Esophagus mucosa (tissue), 1 donor: ENCODE data around the gene TDRD1. TPM values are rescaled to one million over a fixed set of nuclear protein-coding genes. Genes with fewer than 3 reads are reported as not detected.
"Not testable (repeated sequence)": the region's sequence is repeated elsewhere in the genome, so short reads cannot be mapped to it uniquely, and the experiment has no call there.

Source experiments
- ATAC-seq: fragments of 200-7000 bp; cut with Tn5 transposase; one replicate; pipeline ENCODE4 v1.9.1; 2020
- total RNA-seq: library from RNA; stranded (reverse); gene quantifications from one replicate; pipeline ENCODE4 v1.2.4, GENCODE V29; 2023
- donor health status: DM: yes; HTN: yes; CAD: no.

The TDRD1 gene, protein sequence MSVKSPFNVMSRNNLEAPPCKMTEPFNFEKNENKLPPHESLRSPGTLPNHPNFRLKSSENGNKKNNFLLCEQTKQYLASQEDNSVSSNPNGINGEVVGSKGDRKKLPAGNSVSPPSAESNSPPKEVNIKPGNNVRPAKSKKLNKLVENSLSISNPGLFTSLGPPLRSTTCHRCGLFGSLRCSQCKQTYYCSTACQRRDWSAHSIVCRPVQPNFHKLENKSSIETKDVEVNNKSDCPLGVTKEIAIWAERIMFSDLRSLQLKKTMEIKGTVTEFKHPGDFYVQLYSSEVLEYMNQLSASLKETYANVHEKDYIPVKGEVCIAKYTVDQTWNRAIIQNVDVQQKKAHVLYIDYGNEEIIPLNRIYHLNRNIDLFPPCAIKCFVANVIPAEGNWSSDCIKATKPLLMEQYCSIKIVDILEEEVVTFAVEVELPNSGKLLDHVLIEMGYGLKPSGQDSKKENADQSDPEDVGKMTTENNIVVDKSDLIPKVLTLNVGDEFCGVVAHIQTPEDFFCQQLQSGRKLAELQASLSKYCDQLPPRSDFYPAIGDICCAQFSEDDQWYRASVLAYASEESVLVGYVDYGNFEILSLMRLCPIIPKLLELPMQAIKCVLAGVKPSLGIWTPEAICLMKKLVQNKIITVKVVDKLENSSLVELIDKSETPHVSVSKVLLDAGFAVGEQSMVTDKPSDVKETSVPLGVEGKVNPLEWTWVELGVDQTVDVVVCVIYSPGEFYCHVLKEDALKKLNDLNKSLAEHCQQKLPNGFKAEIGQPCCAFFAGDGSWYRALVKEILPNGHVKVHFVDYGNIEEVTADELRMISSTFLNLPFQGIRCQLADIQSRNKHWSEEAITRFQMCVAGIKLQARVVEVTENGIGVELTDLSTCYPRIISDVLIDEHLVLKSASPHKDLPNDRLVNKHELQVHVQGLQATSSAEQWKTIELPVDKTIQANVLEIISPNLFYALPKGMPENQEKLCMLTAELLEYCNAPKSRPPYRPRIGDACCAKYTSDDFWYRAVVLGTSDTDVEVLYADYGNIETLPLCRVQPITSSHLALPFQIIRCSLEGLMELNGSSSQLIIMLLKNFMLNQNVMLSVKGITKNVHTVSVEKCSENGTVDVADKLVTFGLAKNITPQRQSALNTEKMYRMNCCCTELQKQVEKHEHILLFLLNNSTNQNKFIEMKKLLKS
- total RNA-seq = not detected

DNA sequence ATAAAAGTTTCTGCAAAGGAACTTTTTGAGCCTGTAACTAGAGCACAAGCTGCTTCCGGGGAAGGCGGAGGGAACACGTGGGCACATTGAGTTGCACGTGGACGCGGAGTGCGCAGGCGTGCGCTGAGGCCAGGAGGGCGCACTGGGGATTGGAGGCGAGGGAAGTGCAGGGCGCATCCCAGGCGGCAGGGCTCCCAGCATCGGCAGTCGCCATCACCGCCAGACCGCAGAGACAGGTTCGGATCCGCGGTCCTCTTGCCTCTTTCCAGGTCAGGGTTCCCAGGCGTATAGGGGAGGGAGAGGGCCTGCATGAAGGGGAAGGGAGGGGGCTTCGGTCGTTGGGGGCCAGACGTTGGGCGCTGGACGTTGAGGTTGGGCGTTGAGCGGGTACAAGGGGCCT, at the start of gene TDRD1:
Gene TDRD1 (plus strand): TSS at position 206 of the 400 bp plus-strand sequence. CDS start 8,479 bp downstream, outside the sequence.
- ATAC-seq = no peak

DNA sequence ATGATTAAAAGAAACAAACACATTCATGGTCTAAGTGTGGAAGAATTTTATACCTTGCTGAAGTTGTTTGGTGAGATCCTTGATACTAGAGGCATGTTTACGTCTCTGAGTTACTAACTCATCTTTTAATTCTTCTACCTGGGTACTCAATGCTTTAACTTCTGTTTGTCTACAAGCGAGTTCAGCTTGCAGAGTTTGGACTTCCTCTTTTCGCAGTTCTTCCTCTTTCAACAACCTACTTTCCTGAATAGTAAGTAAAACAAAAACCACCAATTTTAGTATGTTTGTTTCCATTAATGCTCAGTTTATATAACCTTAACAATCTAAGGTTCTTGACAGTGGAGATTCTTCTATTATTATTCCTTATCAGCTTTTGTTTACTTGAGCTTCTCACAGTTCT, 48.1 kb upstream of the TDRD1 start:
- ATAC-seq = no peak

DNA sequence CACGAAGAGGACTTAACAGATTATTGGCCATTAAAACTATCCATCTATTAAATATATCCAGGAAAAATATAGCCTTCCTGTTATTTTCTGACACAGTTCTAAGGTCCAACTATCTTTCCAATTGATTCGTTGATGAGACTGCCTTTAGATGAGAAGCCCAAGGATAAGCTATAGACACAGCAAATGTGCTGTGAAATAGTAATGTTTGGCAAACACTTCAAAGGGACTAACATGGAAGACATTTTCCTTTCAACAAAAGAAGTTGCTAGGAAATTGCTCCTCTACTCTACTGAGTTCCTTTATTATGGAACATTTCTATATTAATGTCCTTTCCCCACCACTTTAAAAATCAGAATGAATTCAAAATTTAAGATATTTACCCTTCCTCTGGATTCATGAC, 43.7 kb upstream of the TDRD1 start:
- no peak for ATAC-seq

DNA sequence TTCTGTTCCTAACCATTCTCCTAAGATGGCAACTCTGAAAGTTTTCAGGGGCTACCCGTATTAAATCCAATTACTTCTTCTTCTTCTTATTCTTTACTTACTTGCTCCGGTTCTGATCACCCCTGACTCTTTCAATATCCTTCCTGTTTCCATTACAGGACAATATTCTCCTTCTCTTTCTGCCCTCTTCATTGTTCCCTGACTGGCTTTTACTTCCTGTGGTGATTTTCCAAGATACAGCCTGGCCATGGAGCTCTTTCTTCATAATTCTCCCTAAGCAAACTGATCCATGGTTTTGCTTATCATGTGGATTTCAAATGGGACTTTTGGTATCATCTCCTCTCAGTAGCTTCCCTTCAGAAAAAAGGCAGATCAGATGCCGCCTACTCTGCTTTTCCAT, 40.6 kb upstream of the TDRD1 start:
- no peak for ATAC-seq

DNA sequence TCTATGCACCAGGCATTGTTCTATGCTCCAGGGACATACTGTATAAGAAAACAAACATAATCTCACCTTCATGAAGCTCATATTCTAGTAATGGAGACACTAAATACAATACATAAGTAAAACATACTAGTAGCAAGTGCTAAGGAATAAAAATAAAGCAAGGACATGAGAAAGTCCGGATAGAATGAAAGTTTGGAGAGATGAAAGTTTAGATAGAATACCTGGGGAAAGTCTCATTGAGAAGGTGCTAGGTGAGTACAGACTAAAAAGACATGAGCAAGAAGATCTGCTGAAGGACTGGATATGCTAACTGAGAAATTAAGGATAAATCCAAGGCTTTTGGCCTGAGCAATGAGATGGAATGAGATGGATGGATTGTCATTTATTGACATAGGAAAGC, 39.1 kb upstream of the TDRD1 start:
- ATAC-seq = no peak

DNA sequence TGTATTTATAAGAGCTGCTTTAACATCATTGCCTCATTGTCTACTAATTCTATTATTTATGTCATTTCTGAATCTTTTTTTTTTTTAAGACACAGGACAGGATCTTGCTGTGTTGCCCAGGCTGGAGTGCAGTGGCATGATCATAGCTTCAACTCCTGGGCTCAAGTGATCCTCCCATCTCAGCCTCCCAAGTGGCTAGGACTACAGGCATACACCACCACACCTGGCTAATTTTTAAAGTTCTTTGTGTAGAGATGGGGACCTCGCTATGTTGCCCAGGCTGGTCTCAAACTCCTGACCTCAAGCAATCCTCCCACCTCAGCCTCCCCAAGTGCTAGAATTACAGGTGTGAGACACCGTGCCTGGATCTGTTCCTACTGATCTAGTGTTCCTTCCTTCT, 38.3 kb upstream of the TDRD1 start:
- not testable (repeated sequence) for ATAC-seq

DNA sequence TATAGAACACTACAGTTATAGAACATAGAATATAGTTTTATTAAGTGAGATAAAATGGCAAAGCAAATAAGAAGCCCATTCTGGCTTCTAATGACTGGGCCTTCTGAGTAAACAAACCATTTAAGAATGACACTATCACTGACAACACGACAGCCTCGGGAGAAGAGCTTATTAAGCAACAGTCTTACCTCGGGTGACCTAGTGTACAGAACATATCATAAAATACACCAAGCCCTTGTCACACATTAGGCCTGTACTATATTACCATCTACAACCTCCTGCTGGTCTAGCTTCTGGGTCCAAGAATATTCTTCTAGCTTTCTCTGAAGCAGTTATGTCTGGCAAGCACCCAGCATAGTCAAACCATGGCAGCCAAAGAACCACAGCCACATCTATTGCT, 37.1 kb upstream of the TDRD1 start:
- no peak for ATAC-seq

DNA sequence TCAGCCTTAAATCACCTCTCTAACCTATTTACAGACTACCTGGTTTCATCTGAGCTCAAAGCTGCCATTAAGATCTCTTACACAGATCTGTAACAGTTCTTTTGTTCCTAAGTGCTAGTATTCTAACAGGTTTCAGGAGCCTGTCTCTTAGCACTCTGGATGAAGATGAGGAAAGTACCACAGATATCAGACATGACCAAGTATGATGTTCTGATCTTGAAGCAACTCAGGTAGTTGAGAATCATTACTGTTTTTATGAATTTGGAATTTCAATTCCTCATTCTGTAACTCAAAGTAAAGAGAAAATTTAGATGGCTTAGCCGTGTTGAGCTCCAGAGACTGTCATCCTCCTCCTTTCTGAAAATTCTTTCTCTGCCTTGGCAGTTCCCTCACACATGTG, 36.0 kb upstream of the TDRD1 start:
- no peak for ATAC-seq

DNA sequence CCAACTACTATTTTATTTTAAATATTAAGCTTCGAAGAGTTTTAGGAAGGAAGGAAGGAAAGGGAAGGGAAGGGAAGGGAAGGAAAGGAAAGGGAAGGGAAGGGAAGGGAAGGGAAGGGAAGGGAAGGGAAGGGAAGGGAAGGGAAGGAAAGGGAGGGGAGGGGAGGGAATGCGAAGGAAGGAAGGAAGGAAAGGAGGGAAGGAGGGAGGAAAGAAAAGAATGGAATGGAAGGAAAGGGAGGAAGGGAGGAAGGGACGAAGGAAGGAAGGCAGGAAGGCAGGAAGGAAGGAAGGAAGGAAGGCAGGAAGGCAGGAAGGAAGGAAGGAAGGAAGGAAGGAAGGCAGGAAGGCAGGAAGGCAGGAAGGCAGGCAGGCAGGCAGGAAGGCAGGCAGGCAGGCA, 29.7 kb upstream of the TDRD1 start:
- ATAC-seq = not testable (repeated sequence)

DNA sequence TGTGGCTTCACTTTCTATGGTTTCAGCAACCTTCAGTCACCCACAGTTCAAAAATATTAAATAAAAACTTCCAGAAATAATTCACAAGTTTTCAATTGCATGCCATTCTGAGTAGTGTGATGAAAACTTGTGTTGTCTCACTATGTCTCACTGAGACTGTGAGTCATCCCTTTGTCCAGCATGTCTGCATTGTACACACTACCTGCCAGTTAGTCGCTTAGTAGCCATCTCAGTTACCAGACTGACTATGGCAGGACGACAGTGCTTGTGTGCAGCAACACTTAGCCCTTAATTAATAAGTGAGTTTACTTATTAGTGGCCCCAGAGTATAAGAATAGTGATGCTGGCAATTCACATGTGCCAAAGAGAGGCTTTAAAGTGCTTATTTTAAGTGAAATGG, 27.7 kb upstream of the TDRD1 start:
- ATAC-seq = peak; percentile 97

DNA sequence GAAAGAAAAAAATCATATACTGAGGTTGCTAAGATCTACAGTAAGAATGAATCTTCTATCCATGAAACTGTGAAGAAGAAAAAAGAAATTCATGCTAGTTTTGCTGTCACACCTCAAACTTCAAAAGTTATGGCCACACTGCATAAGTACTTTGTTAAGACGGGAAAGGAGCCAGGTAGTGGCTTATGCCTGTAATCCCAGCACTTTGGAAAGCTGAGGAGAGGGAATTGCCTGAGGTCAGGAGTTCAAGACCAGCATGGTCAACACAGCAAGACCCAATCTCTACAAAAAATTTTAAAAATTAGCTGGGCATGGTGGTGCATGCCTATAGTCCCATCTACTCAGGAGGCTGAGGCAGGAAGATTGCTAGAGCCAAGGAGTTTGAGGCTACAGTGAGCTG, 27.3 kb upstream of the TDRD1 start:
- no peak for ATAC-seq

DNA sequence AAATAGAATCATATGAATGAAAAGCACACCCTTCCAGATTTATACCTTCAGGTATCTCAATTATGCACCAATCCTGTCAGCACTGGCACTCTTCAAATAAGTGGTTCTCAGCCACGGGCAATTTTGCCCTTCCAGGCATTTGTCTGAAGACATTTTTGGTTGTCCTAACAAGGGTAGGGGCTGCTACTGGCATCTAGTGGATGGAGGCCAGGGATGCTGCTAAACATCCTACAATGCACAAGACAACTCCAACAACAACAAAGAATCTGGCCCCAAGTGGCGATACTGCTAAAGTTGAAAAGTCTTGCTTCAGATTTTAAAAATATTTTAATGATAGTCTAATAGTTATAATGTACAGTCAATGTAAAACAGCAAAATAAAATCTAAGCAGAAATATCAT, 21.2 kb upstream of the TDRD1 start:
- ATAC-seq = no peak

DNA sequence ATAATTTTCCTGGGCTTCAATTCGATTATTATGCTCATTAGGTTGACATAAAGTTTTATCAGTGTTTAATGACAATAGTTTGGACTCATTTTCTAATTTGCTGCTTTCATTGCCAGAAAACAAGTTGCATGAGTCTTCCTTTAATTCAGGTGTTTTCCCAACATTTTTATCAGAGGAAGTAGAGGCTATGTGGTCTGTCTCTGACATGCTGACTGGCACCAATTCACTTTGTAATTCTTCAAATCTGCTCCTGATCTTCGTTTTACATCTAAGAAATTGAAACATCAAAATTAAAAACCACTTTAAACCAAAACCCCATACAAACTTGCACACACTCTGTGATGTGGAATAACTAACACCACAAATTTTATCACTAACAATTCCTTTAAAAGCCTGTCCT, 16.1 kb upstream of the TDRD1 start:
- ATAC-seq = no peak

DNA sequence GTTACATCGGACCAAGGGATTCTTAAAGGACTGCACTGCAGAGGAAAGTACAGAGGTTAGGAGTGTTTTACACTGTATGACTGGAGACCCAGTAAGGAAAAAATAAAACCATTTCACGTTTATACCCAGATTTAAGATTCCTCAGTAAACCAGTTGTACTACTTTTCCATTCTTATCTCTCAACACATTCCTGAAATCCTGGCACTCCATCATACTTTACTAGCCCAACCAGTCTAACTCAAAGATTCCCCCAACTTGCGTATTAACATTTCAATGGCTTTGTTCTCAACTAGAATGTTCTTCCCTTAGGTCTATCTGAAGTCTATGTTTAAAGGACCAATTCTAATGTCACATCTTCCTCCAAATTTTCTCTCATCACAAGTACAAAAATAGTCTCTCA, 13.1 kb upstream of the TDRD1 start:
- peak; percentile 20 for ATAC-seq

DNA sequence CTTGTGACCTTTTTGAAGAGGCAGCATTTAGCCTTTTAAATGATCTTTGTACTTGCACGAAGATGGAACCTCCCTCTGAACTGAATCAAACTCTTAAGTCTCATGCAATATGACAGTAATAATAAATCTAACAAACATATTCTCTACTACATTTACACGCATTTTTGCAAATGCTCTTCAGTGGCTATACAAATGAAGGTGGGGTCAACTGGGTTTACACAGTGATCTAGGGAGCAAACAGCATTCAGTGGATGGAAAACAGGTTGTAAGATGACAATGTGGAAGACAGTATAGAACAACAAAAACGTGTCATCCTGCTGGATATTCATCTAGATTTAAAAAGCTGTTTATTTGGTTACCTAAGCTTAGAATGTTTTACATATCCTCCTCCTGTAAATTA, 12.7 kb upstream of the TDRD1 start:
- ATAC-seq = no peak

DNA sequence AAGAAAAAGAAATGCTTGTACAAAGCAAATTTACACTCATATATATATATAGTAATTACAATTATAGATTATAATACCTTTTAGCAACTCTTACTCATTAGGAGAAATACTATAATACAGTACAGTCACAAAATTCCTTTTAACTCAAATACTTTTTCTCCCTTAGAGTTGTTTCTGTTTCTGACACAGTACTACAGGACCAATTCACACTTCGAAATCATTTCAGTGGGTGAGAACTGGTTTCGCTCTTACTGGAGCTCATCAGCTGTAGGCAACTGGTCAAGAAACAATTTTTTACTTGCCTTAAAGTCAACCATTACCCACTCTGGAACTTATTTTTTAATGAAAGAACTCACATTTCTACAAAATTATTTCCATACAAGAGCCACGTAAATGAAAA, 11.2 kb upstream of the TDRD1 start:
- no peak for ATAC-seq

DNA sequence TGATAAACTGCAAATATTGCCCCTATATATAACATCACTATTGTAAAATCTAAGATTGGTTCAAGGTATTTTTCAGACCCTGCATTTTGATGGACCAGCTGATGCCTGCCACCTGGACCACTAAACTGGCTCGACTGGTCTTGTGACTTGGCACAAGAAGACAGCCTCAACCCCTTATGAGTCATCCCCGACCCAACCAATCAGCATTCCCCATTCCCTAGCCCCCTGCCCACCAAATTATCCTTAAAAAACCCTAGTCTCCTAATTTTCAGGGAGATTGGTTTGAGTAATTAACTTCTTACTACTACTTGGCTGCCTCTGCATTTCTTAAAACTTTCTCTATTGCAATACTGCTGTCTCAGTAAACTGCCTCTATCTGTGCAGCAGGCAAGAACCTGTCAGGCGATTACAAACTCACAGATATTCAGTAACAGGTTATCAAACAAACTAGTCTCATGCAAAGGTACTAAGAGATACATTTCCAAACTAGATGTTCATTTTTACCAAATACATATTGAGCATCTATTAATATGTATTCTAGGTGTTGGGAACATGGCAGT, 10.6 kb upstream of the TDRD1 start:
- no peak for ATAC-seq

DNA sequence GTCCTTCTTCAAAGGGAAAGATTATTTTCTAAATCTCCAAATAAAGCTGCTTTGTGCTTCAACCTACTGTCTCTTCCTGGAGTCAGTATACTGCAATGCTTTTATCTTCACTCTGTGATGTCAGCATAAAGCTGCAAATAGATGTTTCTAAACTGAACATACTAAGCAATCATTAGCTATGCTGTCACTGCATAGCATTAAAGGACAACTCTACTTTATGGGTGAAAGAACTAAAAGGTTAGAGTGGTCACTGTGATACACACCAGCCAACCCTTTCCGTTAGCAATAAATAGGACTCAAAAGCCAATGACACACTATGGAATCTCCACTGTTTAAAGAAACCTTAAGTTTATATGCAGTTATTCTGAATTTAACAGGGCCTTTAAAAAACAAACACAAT, 6.9 kb upstream of the TDRD1 start:
- no peak for ATAC-seq

DNA sequence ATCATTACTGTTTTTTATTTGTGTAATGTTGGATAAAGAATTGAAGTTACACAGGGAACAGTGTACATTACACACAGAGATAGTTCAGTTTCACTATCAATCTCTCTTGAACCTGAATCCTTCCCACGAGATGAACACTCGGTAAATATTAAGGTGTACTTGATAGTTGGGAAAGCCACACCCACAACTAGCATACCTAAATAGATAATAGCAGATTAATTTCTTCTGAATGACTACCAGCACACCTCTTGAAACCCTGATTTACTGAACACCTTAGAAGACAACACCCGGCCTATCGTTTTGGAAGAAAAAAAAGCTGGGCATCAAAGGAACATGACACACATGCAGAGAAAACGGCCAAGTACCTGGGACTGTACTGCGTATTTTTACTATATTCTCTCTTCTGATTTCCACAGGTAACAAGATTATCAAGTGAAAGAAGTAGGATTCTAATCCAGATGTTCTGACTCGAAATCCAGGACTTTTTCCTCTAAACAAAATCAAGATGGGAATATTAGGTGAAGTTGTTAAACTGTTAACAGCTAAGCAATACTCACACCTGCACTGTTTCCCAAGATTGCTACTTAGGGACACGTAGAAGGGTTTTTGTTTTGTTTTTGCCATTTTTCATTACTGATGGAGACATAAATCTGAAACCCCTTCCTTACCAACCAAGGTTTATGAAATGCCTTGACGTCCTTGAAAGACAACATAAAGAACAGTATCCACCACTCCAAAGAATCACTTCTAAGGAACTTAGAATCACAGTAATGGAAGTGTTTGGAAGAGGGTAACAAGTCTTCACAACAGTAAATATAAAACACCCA, 6.2 kb upstream of the TDRD1 start:
- ATAC-seq = no peak

DNA sequence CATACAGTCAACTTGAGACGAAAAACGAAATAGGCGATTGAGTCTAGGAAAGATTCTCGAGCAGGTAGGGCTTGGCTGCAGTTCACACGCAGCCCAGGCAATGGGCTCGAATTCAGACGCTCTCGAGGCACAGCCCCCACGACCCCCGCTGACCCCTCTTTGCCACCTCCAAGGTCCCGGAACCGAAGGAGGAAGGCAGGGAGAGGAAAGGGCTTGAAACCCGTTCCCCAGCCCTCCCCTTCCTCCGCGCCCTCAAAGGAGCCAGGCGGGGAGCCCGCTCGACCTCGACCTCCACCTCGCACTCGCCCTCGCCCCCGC, 5.6 kb upstream of the TDRD1 start:
- peak; percentile 9 for ATAC-seq

DNA sequence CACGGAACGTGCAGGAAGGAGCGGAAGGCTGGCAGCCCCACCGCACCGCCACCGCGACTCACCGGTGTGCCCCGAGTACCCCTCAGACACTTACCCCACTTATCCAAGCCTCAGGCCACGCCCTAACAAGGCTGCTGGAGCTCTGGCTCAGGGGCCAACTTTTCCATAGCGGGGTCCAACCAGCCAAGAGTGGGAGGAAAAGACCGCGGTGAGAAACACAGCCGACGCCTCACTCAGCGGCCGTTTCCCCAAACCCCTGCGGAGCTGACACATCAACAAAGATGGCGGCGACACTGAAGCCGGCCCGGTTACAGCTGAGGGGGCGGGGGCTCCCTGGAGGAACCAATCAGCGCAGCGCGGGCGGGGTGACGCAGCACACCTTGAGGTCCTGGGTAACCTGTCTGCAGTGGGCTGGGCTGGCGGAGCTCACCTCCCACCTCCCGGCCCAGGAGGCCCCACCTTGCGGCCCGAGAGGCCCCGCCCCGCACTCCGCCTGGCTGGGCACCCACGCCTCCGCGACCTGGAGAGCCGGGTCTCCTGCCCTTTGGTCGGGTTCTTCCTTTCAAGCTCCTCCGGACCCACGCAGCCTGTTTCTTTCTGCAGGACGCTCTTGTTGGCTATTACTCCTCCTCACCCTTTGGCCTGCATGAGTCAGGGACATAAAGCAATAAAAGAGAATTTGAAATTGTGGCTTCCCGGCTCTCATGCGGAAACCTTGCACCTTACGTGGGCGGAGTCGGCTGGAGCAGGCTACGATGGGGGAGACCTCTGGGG, 5.0 kb upstream of the TDRD1 start, which contains the start of gene CCDC186:
Gene CCDC186 (minus strand): TSS at position 283 of the 774 bp plus-strand sequence. CDS start 10,935 bp downstream, outside the sequence.
- peak; percentile 100 for ATAC-seq
